ENCODE measurements around the gene PLD4. TPM values are rescaled to one million over a fixed set of nuclear protein-coding genes. Genes with fewer than 3 reads are reported as not detected.

Gene PLD4
- total and polyA plus RNA-seq, 2 of the 8 experiments (the other 6 are each of a cell fraction or from before 2014, with no cell fraction given): 0.05 TPM; not detected in 1

DNA sequence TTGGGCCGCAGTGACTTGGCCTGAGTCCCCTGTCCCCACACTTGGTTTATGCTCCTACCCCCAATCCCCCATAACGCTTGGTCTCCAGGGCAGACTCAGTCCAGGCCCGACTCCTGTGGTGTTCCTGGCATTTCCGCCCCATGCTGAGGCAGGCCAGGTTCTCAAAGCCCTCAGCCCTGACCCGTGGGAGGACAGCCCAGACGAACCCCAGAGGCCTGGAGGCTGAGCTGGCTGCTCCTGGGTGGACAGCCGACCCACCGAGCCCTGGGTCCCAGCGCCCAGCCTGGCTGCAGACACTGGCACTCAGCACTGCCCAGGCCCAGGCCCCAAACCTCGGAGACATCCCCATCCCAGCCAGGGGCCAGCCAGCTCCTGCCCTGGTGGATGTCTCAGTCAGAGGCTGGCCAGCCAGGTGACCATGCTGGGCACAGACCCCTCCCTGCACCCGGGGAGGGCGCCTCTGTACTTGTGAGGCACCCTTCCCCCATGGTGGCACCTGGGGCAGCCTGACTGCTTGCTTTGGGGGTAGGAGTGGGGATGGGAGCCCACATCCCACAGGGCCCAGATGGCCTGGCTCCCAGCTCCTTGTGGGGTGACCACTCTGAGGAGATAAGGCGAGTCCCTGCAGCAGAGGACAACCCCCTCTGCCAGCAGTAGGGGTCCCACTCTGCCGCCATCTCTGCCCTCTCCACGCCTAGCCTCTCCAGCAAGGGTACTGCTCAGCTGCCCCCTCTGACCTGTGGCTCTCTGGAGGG is 1.4 kb downstream of the PLD4 start (continued):
- TF ChIP-seq RAD21 (IDR thresholded peaks at IDR 0.05 in 1 of 2, conservative IDR thresholded peaks at IDR 0.05 in 1 of 2; ENCODE audit: low read depth in 2 of 2, low read length in 2 of 2): no peak
- no peak for TF ChIP-seq NANOG (IDR thresholded peaks at IDR 0.05; ENCODE audit: insufficient read depth, low read depth, low read length, poor library complexity, severe bottlenecking)
- TF ChIP-seq, protein P1, sequence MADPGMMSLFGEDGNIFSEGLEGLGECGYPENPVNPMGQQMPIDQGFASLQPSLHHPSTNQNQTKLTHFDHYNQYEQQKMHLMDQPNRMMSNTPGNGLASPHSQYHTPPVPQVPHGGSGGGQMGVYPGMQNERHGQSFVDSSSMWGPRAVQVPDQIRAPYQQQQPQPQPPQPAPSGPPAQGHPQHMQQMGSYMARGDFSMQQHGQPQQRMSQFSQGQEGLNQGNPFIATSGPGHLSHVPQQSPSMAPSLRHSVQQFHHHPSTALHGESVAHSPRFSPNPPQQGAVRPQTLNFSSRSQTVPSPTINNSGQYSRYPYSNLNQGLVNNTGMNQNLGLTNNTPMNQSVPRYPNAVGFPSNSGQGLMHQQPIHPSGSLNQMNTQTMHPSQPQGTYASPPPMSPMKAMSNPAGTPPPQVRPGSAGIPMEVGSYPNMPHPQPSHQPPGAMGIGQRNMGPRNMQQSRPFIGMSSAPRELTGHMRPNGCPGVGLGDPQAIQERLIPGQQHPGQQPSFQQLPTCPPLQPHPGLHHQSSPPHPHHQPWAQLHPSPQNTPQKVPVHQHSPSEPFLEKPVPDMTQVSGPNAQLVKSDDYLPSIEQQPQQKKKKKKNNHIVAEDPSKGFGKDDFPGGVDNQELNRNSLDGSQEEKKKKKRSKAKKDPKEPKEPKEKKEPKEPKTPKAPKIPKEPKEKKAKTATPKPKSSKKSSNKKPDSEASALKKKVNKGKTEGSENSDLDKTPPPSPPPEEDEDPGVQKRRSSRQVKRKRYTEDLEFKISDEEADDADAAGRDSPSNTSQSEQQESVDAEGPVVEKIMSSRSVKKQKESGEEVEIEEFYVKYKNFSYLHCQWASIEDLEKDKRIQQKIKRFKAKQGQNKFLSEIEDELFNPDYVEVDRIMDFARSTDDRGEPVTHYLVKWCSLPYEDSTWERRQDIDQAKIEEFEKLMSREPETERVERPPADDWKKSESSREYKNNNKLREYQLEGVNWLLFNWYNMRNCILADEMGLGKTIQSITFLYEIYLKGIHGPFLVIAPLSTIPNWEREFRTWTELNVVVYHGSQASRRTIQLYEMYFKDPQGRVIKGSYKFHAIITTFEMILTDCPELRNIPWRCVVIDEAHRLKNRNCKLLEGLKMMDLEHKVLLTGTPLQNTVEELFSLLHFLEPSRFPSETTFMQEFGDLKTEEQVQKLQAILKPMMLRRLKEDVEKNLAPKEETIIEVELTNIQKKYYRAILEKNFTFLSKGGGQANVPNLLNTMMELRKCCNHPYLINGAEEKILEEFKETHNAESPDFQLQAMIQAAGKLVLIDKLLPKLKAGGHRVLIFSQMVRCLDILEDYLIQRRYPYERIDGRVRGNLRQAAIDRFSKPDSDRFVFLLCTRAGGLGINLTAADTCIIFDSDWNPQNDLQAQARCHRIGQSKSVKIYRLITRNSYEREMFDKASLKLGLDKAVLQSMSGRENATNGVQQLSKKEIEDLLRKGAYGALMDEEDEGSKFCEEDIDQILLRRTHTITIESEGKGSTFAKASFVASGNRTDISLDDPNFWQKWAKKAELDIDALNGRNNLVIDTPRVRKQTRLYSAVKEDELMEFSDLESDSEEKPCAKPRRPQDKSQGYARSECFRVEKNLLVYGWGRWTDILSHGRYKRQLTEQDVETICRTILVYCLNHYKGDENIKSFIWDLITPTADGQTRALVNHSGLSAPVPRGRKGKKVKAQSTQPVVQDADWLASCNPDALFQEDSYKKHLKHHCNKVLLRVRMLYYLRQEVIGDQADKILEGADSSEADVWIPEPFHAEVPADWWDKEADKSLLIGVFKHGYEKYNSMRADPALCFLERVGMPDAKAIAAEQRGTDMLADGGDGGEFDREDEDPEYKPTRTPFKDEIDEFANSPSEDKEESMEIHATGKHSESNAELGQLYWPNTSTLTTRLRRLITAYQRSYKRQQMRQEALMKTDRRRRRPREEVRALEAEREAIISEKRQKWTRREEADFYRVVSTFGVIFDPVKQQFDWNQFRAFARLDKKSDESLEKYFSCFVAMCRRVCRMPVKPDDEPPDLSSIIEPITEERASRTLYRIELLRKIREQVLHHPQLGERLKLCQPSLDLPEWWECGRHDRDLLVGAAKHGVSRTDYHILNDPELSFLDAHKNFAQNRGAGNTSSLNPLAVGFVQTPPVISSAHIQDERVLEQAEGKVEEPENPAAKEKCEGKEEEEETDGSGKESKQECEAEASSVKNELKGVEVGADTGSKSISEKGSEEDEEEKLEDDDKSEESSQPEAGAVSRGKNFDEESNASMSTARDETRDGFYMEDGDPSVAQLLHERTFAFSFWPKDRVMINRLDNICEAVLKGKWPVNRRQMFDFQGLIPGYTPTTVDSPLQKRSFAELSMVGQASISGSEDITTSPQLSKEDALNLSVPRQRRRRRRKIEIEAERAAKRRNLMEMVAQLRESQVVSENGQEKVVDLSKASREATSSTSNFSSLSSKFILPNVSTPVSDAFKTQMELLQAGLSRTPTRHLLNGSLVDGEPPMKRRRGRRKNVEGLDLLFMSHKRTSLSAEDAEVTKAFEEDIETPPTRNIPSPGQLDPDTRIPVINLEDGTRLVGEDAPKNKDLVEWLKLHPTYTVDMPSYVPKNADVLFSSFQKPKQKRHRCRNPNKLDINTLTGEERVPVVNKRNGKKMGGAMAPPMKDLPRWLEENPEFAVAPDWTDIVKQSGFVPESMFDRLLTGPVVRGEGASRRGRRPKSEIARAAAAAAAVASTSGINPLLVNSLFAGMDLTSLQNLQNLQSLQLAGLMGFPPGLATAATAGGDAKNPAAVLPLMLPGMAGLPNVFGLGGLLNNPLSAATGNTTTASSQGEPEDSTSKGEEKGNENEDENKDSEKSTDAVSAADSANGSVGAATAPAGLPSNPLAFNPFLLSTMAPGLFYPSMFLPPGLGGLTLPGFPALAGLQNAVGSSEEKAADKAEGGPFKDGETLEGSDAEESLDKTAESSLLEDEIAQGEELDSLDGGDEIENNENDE (IDR thresholded peaks at IDR 0.05; ENCODE audit: insufficient replicate concordance, low read length): no peak
- TF ChIP-seq, protein P2, sequence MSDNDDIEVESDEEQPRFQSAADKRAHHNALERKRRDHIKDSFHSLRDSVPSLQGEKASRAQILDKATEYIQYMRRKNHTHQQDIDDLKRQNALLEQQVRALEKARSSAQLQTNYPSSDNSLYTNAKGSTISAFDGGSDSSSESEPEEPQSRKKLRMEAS (IDR thresholded peaks at IDR 0.05): no peak
- TF ChIP-seq HDAC6 (IDR thresholded peaks at IDR 0.05; ENCODE audit: low read depth, low read length): no peak
- no peak for TF ChIP-seq SIN3A (conservative IDR thresholded peaks at IDR 0.05 in 1 of 2, IDR thresholded peaks at IDR 0.05 in 1 of 2; ENCODE audit: low read depth in 1 of 2, low read length in 2 of 2)

All from H1 (cell line).